CD4-positive, alpha-beta T cell treated with Interleukin-1 beta for 1 hour (primary cell): ENCODE measurements around the gene TRNAU1AP.
"Not testable (repeated sequence)": the region's sequence is repeated elsewhere in the genome, so short reads cannot be mapped to it uniquely, and the experiment has no call there.

Experiments used
- DNase-seq, 2 donors: peaks; one replicate each; pipeline ENCODE4 v3.0.0-alpha.2; 2020 to 2022

TRNAU1AP gene

DNA sequence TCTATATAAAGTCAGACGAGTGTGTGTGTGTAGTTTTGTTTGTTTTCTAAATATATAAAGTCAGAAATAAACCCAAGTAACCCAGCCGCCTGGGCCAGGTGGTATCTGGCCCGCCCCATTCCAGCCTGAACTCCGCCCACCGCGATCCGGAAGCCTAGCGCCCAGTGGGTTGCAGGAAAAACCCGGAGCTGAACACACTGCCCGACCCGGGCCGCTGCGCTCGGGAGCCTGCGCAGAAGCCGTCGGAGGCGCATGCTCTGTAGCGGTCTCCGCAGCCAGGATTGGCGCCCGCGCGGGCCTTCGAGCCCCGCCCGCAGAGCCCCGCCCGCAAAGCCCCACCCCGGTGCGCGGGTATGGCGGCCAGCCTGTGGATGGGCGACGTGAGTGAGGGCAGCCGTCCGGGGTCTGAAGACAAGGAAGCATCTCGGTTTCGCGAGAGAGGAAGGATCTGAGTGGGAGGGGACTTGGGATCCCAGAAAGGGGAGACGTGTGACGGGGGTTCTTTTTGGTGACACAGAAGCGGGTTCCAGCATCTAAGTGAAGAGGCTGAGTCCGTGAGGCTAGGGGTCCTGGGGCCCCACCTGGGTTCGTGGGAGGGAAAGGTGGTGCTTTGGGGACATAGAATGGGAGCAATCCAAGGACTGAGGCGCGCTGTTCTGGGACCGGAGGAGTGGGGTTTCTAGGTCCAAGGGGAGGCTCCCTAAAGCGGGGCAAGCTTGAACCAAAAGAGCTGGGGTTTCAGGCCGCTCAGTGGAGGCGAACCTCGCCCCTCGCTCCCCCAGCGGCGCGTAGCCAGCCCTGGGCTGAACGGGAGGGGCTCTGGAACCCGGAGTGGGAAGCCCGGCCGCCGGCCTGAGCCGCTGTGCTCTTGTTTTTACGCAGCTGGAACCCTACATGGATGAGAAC lies at the start of gene TRNAU1AP:
Gene TRNAU1AP, plus strand, starts transcription at position 328 of the 906 bp plus-strand sequence. Its CDS starts 26 bp downstream, at position 354.
- peak; percentile 97 to 98 for DNase-seq

DNA sequence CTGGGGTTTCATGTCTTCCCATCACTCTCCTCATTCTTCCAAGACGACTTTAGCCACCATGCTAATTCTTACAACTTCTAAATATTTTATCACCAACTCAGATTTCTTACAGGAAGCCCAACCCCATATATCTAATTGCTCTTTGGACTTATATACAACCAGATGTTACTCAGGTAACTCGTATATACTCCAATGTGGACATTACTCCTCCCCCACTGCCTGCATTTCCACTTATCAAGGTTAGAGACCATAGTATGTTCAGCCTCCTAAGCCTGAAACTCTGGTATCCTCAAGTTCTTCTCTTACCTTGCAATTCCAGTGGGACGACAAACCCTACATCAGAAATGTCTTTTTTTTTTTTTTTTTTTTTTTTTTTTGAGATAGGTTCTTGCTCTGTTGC lies 49.8 kb upstream of the TRNAU1AP start:
- no peak for DNase-seq

DNA sequence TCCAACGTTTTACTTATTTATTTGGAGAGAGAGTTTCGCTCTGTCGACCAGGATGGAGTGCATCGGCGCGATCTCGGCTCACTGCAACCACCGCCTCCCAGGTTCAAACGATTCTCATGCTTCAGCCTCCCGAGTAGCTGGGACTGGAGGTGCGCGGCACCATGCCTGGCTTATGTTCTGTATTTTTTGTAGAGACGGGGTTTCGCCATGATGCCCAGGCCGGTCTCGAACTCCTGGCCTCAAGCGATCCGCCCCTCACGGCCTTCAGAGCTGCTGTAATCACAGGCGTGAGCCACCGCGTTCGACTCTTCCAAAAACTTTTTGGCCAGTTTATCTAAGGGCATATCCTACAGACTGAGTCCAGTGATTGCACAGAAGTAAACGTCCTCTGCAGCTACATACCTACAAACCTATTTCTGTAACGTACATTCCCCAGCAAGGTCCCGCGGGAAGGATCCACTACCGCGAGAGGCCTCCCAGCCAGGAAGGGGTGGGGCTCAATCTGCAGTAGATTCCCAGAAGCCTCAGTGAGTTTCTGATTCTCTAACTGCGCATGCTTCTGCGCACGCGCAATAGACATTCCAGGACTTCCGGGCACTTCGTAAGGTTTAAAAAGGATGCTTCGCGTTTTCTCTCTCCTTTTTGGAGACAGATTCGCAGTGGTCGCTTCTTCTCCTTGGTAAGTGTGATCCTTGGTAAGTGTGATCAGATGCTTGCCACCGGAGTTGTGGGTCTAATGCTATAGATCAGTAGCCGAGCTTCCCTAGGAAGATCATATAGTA lies 47.3 kb upstream of the TRNAU1AP start, which contains the start of gene RCC1:
Gene RCC1, plus strand, starts transcription at position 638 of the 782 bp plus-strand sequence. CDS start 23,824 bp downstream, outside the sequence.
- peak; percentile 98 for DNase-seq

DNA sequence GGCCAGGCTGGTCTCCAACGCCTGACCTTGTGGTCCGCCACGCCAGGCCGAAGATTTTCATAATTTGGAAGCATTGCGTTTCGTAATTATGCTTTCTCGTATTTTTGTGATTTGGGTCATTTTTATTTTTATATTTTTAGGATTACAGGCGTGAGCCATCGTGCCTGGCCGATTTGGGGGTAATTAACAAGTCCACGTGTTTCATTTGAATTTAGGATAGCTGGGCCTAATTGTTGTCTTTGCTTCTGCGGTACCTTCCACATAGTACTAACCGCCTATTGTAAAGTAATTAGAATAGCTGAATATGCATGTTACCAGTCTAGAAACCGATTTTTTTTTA lies 46.0 kb upstream of the TRNAU1AP start:
- no peak for DNase-seq

DNA sequence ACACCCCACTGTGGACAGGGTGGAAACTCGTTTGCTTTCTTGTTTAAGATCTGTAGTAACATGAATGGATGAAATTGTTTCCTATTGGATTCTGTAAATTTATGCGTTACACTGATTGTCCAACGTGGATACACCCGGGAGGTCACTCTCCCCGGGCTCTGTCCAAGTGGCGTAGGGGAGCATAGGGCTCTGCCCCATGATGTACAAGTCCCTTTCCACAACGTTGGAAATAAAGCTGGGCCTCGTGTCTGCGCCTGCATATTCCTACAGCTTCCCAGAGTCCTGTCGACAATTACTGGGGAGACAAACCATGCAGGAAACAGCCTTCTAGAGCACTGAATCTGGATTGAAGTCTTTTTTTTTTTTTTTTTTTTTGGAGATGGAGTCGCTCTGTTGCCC lies 45.6 kb upstream of the TRNAU1AP start:
- no peak for DNase-seq

DNA sequence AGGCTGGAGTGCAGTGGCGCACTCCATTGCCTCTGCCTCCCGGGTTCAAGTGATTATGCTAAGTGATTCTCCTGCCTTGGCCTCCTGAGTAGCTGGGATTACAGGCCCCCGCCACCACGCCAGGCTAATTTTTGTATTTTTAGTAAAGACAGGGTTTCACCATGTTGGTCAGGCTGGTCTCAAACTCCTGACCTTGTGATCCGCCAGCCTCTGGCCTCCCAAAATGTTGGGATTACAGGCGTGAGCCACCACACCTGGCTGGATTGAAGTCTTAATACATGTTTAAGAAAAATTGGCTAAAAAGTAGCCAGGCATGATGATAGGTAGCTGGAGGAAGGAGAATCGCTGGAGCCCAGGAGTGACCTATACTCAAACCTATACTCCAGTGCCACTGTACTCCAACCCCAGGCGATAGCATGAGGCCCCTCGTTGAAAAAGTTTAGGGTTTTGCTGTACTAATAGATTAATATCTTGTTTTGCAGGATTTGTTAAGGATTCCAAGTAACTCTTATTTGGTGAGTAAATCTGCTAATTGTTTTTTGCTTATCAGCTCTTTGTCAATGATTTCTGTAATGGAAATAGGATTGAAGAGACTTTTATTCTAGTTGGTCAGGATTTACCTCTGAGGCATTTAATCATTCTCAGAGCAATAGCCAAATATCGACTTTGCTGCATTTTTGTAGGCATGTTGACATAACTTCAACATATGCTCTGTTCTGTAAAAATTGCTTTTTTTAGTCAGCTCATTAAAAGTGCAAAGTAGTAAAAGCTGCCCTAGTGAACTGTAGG lies 45.0 kb upstream of the TRNAU1AP start:
- no peak for DNase-seq

DNA sequence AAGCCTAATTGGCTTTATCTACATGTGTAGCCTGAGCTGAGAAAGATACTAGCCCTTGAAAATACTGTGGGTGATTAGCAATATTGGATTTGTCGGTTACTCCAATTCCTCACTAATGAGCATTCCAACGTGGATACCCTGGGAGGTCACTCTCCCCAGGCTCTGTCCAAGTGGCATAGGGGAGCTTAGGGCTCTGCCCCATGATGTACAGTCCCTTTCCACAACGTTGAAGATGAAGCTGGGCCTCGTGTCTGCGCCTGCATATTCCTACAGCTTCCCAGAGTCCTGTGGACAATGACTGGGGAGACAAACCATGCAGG lies 44.5 kb upstream of the TRNAU1AP start:
- DNase-seq, result no peak

DNA sequence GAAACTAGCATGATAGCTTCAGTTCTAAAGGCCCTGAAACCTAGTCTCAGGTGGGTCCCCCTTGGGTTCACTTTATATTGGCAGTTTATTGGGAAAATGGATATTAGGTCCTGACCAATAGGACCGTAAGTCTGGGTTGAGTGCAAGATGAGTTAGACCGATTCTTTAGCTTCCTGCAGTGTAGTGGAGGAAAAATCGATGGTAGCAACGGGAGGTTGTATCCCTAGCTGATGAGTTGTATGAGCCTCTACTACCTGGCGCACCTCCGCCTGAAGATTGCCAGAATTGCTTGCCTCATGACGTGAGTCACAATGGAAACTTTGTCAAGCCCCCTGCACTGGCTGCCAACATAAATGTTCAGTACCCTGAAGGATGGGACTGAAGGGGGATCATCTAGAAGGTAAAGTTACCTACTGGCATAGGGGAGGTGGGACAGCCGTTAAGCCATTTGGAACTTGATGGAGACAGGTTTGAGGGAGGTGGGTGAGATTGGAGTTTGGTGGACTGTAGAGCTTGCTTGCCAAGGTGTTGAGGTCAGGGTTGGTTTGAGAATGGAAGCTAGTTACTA lies 43.1 kb upstream of the TRNAU1AP start:
- no peak for DNase-seq

DNA sequence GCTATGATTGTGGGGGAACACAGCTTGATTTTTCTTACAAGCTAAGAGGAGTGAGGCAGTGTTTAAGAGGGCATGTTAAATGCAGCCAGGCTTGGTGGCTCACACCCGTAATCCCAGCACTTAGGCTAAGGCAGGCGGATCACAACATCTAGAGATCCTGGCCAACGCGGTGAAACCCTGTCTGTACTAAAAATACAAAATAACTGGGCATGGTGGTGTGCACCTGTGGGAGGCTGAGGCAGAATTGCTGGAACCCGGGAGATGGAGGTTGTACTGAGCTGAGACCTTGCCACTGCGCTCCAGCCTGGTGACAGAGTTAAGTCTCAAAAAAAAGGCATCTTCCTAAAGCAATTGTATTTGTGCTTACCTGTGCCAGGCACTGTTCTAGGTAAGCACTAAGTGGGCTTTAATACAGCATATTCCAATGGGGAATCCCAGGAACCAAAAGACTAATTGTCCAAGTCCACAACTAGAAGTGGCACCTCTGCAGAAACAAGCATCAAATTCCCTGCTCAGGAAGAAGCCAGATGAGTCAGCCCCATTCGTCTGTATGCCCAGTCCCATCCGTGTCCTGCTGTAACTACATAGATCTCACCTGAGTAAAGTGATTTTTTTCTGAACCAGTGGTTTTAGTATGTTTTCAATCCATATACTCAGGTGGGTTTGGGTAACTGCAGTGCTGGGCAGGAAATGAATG lies 42.5 kb upstream of the TRNAU1AP start:
- DNase-seq, result peak in 1 of 2 donors; percentile 27

DNA sequence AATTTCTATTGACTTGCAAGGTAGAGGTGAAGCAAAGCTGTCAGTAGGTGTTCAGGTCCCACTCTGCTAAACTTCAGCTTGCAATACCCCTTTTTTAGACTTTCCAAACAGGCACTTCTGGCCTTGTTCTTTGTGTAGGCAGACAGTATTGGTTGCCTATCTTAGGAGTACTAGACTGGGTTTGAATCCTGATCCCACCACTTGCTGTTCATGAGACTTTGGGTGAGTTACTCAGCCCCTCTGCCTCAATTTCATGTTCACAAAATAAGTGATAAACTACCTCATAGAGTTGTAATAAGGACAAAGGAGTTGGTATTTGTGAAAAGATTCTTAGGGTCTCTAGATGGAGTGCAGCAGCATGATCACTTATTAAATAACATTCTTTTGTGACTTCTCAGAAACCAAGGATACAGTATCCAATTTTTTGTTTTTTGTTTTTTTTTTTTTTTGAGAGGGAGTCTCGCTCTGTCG lies 41.9 kb upstream of the TRNAU1AP start:
- no peak for DNase-seq

DNA sequence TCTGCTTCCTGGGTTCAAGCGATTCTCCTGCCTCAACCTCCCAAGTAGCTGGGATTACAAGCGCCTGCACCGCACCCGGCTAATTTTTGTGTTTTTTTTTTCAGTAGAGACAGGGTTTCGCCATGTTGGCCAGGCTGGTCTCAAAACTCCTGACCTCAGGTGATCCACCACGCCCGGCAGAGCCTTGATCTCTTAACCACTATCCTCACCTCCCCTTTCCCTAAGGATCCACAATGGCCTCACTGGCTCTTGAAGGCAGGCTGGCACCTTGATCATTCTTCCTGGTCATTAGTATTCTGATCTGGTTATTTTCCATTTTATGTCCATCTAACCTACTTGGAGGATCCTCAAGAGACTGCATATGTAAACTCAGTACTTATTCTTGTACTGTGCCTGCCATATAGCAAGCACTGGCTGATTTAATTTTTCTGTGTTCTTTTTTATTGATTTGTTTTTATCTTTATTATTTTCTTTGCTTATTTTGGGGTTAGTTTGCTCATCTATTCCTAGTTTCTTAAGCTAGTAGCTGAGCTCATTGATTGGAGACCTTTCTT lies 40.8 kb upstream of the TRNAU1AP start:
- DNase-seq, result no peak

DNA sequence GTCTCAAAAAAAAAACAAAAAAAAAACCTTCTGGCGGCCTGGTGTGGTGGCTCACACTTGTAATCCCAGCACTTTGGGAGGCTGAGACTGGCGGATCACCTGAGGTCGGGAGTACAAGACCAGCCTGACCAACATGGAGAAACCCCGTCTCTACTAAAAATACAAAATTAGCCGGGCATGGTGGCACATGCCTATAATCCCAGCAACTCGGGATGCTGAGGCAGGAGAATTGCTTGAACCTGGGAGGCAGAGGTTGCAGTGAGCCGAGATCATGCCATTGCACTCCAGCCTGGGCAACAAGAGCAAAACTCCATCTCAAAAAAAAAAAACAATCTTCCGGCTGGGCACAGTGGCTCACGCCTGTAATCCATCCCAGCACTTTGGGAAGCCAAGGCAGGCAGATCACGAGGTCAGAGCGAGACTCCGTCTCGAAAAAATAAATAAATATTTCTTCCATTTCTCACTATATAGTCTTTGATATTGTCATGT lies 38.4 kb upstream of the TRNAU1AP start:
- DNase-seq, result not testable (repeated sequence)

DNA sequence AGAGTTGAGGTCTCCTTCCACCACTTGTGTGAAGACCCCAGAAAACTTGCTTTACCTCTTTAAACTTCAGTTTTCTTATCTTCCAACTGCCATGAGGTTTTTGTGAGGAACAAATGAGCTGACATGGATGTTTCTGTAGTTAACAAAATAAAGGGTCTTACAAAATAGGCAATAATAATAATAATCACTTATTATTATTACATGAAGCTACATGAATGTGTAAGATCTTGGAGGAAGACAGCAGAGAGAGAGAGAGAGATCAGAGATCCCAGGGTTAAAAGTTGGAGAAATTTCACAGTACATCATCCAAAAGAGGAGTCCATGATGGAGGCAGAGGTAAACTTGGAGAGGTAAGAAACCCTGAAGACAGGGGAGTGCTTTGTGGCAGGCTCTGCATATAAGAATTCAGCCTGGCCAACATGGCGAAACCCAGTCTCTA lies 36.3 kb upstream of the TRNAU1AP start:
- DNase-seq, result no peak

DNA sequence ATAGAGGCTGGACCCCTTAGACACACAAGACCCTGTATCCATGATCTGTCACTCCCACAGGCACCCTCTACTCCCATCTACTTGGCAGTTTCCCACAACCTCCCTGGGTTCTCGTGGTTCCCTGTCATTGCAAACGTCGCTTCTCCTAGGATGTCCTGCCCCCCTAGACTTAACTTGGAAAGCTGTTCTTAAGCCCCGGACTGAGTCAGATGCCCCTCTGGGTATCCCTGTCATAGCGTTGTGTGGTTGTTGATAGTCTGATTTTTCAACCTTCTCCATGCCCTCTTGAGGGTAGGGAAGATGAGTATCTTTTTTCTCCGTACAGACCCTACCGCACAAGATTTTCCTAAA lies 35.3 kb upstream of the TRNAU1AP start:
- no peak for DNase-seq

DNA sequence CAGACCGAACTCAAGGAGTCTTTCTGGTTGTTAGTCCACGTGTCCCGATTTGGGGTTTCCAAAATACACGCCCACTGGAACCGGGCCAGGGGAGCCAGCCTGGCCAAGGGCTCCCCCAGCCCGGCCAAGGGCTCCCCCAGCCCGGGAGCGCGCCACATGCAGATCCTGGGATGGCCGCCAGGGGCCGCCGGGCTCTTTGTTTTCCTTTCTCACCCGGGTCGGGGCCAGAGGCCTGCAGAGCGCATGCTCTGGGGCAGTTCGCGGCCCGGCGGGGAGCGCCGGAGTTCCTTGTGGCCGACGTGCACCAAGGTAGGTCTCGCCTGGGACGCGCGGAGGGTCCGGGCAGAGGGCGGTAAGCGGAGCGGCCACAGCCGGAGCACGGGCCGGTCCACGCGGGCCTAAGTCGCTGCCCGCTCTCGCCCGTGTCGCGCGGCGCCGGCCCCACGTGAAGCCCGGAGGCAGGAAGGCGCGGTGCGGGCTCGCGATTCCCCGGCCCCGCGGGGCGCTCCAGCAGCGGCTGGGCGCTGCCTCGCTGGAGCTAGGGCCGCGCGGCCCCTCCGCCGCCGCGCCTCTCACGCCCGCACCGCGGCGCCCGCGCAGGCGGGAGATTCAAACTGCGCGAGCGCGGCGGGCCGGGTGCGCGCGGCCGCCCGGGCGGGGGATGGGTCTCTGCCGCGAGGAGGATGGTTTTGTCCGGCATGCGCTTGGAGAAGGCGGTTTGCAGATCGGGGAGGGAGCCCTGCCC lies 34.7 kb upstream of the TRNAU1AP start:
- peak; percentile 89 to 90 for DNase-seq

DNA sequence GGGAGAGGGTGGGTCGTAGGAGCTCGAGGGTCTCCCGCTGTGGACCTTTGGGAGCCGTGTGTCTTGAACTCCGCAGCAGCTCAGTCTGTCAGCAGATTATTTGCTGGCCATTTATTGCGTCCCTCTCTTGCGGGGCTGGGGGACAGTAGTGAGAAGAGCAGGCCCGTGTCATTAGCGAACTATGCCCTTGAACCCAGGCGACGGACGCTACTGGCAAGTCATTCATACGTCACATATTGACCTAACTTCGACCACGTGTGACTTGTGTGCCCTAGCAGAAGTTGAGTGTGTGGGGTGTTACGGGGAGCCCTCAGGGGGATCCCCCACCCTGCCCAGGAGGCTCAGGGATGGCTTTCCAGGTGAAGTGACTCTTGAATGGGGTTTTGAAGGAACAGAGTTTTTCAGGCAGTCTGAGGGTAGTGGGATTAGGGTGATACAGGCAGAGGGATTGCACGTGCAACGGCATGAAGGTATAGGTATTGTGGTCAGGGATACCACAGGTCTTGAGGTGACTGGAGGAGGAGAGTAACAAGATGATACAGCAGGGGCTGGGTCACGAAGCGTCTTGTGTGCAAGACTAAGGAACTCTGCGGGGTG lies 34.0 kb upstream of the TRNAU1AP start:
- DNase-seq, result peak; percentile 20 to 28

DNA sequence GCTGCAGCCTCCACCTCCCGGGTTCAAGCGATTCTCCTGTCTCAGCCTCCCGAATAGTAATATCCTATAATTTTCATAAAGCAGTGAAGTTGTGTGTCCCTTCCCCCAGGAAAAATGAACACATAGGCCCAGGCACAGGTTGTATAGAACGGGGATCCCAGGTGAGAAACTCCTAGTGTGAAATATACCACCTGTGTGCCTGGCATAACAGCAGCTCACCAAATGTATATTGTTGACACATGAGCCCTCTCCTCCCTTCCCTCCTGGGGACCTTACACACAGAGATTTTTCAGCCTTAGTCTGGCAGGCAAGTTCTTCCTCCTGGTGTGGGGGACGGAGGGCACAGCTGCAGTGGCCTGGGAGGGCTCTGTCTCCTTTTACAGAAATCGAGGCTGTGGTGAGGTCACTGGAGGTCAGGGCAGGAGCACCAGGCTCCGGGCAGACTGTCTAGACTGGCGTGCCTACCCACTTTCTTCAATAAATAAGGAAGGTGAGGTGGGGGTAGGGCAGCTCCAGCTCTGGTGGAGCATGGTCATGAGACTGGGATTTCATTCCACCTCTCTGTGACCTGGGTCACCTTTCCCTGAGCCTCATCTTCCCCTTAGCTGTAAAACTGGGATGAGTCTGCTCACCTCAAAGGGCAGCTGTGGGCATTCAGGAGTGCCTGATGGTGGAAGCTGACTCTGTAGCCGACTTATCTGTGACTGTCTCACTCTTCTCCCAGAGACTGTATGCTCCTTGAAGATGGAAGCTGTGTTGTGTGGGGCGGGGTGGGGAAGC lies 32.7 kb upstream of the TRNAU1AP start:
- no peak for DNase-seq

DNA sequence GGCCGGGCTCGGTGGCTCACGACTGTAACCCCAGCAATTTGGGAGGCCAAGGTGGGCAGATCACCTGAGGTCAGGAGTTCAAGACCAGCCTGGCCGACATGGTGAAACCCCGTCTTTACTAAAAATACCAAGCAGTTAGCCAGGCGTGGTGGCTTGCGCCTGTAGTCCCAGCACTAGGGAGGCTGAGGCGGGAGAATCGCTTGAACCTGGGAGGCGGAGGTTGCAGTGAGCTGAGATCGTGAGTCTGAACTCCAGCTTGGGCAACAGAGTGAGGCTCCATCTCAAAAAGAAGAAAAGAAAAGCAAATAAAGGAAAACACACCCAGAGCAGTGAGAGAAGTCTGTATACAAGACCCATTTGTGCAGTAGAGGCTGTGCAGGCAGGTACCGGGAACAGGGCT lies 32.1 kb upstream of the TRNAU1AP start:
- DNase-seq, result not testable (repeated sequence)

DNA sequence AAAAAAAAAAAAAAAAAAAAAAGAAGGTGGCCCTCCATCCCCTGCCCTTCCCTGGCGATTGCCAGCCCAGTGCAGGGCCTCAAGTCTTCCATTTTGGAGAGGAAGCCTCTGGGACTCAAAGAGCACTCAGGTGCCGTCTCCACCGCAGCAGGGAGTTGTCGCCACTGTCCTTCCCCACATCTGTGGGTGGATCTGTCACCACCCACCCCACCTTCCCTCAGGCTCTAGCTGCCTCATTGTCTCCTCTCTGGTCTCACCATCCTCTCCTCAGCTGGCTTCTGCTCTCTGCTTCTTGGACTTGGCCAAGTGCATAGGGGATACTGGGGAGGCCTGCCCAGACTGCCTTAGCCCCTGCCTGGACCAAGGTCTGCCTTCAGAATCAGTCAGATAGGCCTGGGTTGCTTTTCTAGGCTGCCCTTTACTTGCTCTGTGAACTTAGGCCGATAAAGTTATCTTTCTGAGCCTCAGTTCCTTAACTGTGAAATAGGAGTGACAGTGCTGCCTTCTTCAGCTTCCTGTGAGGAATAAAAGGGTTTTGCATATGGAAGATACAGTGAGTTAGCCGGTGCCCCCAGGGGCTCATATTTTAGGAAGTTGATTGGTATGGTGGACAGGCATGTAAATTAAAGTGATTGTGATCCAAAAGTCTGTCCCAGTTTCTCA lies 31.3 kb upstream of the TRNAU1AP start:
- no peak for DNase-seq
